PFSK-1 (cell line): ENCODE data around the gene NLRC3.

Source experiments
- POLR2AphosphoS5 ChIP-seq: IDR thresholded peaks from 2 replicates; pipeline ENCODE4 v1.6.1; 2012; ENCODE audit warnings: low read depth, mild to moderate bottlenecking, control low read depth, low read length, moderate library complexity
- SIN3A ChIP-seq: IDR thresholded peaks from 2 replicates; pipeline ENCODE4 v1.6.1; 2012; ENCODE audit warnings: mild to moderate bottlenecking, low read length, moderate library complexity, borderline replicate concordance; ENCODE audit not compliant: insufficient read depth
- TAF1 ChIP-seq: IDR thresholded peaks from 2 replicates; pipeline ENCODE4 v1.6.1; 2012; ENCODE audit warnings: low read length, control low read depth, borderline replicate concordance; ENCODE audit not compliant: insufficient read depth

DNA sequence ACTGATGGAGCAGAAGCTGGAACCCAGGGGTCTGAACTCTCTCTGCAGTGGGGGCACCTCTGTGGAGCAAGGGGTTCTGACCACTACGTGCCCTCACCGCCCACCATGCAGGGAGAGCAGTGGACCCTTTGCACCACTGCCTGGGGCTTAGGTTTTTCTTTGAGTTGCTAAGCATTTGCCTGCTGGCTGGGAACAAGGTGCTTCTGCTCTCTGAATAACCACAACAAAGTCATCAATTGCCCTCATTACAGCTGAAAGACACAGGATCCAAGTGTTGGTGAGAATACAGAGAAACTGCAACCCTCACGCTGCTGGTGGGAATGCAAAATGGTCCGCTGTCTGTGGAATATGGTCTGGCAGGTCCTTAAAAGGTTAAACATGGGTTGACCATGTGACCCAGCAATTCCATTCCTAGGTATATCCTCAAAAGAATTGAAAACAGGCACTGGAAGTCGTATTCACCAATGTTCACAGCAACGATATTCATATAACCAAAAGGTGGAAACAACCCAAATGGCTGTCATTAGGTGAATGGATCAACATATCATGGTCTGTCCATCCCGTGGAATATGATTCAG lies 22.8 kb downstream of the NLRC3 start:
- no peak for TF ChIP-seq TAF1
- TF ChIP-seq POLR2AphosphoS5: no peak
- no peak for TF ChIP-seq SIN3A
